Skin epidermis (tissue), 12 donors: ENCODE results near the gene PIGN.
"Not testable (repeated sequence)": the region's sequence is repeated elsewhere in the genome, so short reads cannot be mapped to it uniquely, and the experiment has no call there.

ENCODE experiments used
- H3K27ac ChIP-seq, 21 experiments: fragments of 200-600 bp; sonication (generic) in 11 of 21; one replicate each; pipeline ENCODE4 v1.5.0; 2020; ENCODE audit warnings: mild to moderate bottlenecking in 3 of 21, inconsistent platforms in 2 of 21, moderate library complexity in 2 of 21
- H3K4me3 ChIP-seq, 7 experiments: fragments of 200-600 bp; sonication (generic) in 2 of 7; one replicate each; pipeline ENCODE4 v1.5.0; 2020; ENCODE audit warnings: inconsistent platforms in 2 of 7, mild to moderate bottlenecking in 2 of 7, moderate library complexity in 1 of 7

The PIGN gene

GRCh38 chr18:62183578-62184195, 3.2 kb downstream of the PIGN start:
- H3K27ac ChIP-seq = no peak overlapping the region
- H3K4me3 ChIP-seq = no peak overlapping the region

- no peak overlapping the region for H3K4me3 ChIP-seq
- H3K27ac ChIP-seq = no peak overlapping the region
These were observed 4.6 kb downstream of the PIGN start for GRCh38 chr18:62182220-62182619.

GRCh38 chr18:62179213-62179612, 7.6 kb downstream of the PIGN start:
- H3K4me3 ChIP-seq = no peak overlapping the region
- H3K27ac ChIP-seq = no peak overlapping the region

- no peak overlapping the region for H3K4me3 ChIP-seq
- no peak overlapping the region for H3K27ac ChIP-seq
These were observed 9.6 kb downstream of the PIGN start for GRCh38 chr18:62177271-62177670.

GRCh38 chr18:62175521-62175920, 11.3 kb downstream of the PIGN start:
- no peak overlapping the region for H3K27ac ChIP-seq
- H3K4me3 ChIP-seq = no peak overlapping the region

GRCh38 chr18:62172298-62172697, 14.6 kb downstream of the PIGN start:
- Histone ChIP-seq H3K27ac (no peak overlapping the region), H3K4me3 (no peak overlapping the region)

- Histone ChIP-seq H3K4me3 (no peak overlapping the region), H3K27ac (no peak overlapping the region)
These were observed 16.0 kb downstream of the PIGN start for GRCh38 chr18:62170857-62171256.

GRCh38 chr18:62166524-62166923, 20.3 kb downstream of the PIGN start:
- not testable (repeated sequence) for H3K27ac ChIP-seq, H3K4me3 ChIP-seq

GRCh38 chr18:62165583-62165982, 21.3 kb downstream of the PIGN start:
- no peak overlapping the region for H3K27ac ChIP-seq

GRCh38 chr18:62164855-62165487, 21.9 kb downstream of the PIGN start:
- H3K4me3 ChIP-seq = no peak overlapping the region
- H3K27ac ChIP-seq = no peak overlapping the region

More at GRCh38 chr18:62165583-62165982, 21.3 kb downstream of the PIGN start:
- no peak overlapping the region for H3K4me3 ChIP-seq

- no peak overlapping the region for H3K4me3 ChIP-seq
- no peak overlapping the region for H3K27ac ChIP-seq
These were observed 22.5 kb downstream of the PIGN start for GRCh38 chr18:62164310-62164709.

- H3K27ac ChIP-seq = no peak overlapping the region
- no peak overlapping the region for H3K4me3 ChIP-seq
These were observed 29.0 kb downstream of the PIGN start for GRCh38 chr18:62157843-62158242.

- H3K4me3 ChIP-seq = no peak overlapping the region
These were observed 34.0 kb downstream of the PIGN start for GRCh38 chr18:62152844-62153243.

GRCh38 chr18:62151068-62151771, 35.6 kb downstream of the PIGN start:
- no peak overlapping the region for H3K4me3 ChIP-seq
- H3K27ac ChIP-seq = no peak overlapping the region

More at GRCh38 chr18:62152844-62153243, 34.0 kb downstream of the PIGN start:
- no peak overlapping the region for H3K27ac ChIP-seq

- H3K27ac ChIP-seq = no peak overlapping the region
- H3K4me3 ChIP-seq = no peak overlapping the region
These were observed 42.5 kb downstream of the PIGN start for GRCh38 chr18:62144338-62144737.

- H3K27ac ChIP-seq = no peak overlapping the region
- no peak overlapping the region for H3K4me3 ChIP-seq
These were observed 46.6 kb downstream of the PIGN start for GRCh38 chr18:62140259-62140658.

- no peak overlapping the region for H3K4me3 ChIP-seq
- H3K27ac ChIP-seq = no peak overlapping the region
These were observed 48.2 kb downstream of the PIGN start for GRCh38 chr18:62138461-62139235.

GRCh38 chr18:62131301-62131909, 55.5 kb downstream of the PIGN start:
- Histone ChIP-seq H3K4me3 (no peak overlapping the region), H3K27ac (no peak overlapping the region)

- H3K4me3 ChIP-seq = no peak overlapping the region
- H3K27ac ChIP-seq = no peak overlapping the region
These were observed 58.7 kb downstream of the PIGN start for GRCh38 chr18:62128157-62128556.

GRCh38 chr18:62126737-62127136, 60.1 kb downstream of the PIGN start:
- no peak overlapping the region for H3K4me3 ChIP-seq
- no peak overlapping the region for H3K27ac ChIP-seq
